ENCODE data around the gene IL11RA. TPM values are rescaled to one million over a fixed set of nuclear protein-coding genes. Genes with fewer than 3 reads are reported as not detected.

Gene IL11RA
- total and polyA plus RNA-seq, 2 of the 8 experiments (the other 6 are each of a cell fraction or from before 2014, with no cell fraction given), result 5.5 to 9.1 TPM

DNA sequence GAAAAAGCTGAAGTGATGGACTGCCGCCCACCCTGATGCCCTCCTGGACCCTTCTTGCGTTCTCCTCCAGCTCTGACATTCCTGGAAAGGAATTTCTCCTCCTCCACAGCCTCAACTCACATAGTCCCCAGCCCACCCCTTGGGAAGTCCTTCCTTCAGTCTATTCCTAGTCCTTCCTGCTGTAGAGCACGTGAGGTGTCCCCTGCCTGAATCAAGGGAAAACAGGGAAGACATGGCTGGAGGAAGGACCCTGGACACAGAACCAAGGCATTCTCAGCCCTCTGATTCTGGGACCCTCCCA is 26.8 kb upstream of the IL11RA start:
- no peak for TF ChIP-seq SP4 (IDR thresholded peaks at IDR 0.05; ENCODE audit: low read length)
- TF ChIP-seq NANOG (IDR thresholded peaks at IDR 0.05; ENCODE audit: insufficient read depth, low read depth, low read length, poor library complexity, severe bottlenecking), result no peak
- 0 out of 4 replicates have a peak, but pooled peaks of 1 of the 2 experiments have one; percentile 45 for TF ChIP-seq HDAC2 (IDR thresholded peaks at IDR 0.05; ENCODE audit: borderline replicate concordance in 1 of 2, low read depth in 2 of 2, low read length in 2 of 2)
- TF ChIP-seq KDM1A (IDR thresholded peaks at IDR 0.05; ENCODE audit: borderline replicate concordance, low read length), result peak; percentile 94
- no peak for TF ChIP-seq E2F6 (IDR thresholded peaks at IDR 0.05)
- no peak for TF ChIP-seq GABPA (IDR thresholded peaks at IDR 0.05; ENCODE audit: borderline replicate concordance, insufficient read depth, low read length)
- TF ChIP-seq TAF1 (IDR thresholded peaks at IDR 0.05; ENCODE audit: low read depth, low read length), result no peak
- Histone ChIP-seq H3K23ac (ENCODE audit: insufficient read length) (no peak overlapping the region), H3K36me3 (ENCODE audit: control insufficient read depth in 2 of 4, insufficient read depth in 4 of 4, low read length in 3 of 4) (no peaks in the 10 kb centered on the region; a peak in 1 of 8 replicates), H3K9ac (replicated peaks in 1 of 4; ENCODE audit: extremely low read depth in 1 of 4, low read depth in 3 of 4, low read length in 3 of 4) (no peak overlapping the region), H3K9me3 (ENCODE audit: insufficient read depth in 2 of 2, low read depth in 1 of 2, low read length in 1 of 2) (no peaks in the 10 kb centered on the region), H2AFZ (ENCODE audit: low read length) (no peak overlapping the region), H2BK120ac (replicated peaks; ENCODE audit: low read depth, low read length) (no peak overlapping the region), H4K91ac (replicated peaks; ENCODE audit: insufficient read length, low read length) (no peak overlapping the region), H4K8ac (ENCODE audit: extremely low read depth, insufficient read depth, low read length) (no peak overlapping the region), H2BK15ac (ENCODE audit: low read length) (no peak overlapping the region), H3K4me2 (ENCODE audit: insufficient read depth in 1 of 2, low read depth in 2 of 2, low read length in 2 of 2) (peak overlapping the region in 1 of 2 experiments; percentile 46; a peak in 1 of 4 replicates), H3K79me2 (ENCODE audit: control insufficient read depth in 1 of 2, insufficient read depth in 2 of 2, low read length in 2 of 2) (no peaks in the 10 kb centered on the region), H3K23me2 (ENCODE audit: low read depth, low read length) (peaks cover 11% of the 10 kb centered on the region), H2AK5ac (ENCODE audit: low read depth, low read length) (no peak overlapping the region), H3K79me1 (ENCODE audit: low read depth, low read length) (no peaks in the 10 kb centered on the region; the same call in 1 of the 2 replicates), H2BK5ac (ENCODE audit: low read depth, low read length) (no peak overlapping the region), H3K4me1 (replicated peaks in 1 of 4; ENCODE audit: control insufficient read depth in 3 of 4, insufficient read depth in 4 of 4, low read length in 3 of 4) (peaks cover 0 to 16% (median 6%) of the 10 kb centered on the region in 4 experiments; a peak in 6 of 7 replicates), H3K56ac (replicated peaks; ENCODE audit: insufficient read length, low read depth, low read length) (no peak overlapping the region), H4K5ac (ENCODE audit: insufficient read length, low read depth, low read length) (no peak overlapping the region), H3K27me3 (replicated peaks in 1 of 4; ENCODE audit: control insufficient read depth in 3 of 4, extremely low read depth in 1 of 4, insufficient read depth in 3 of 4, low read length in 3 of 4) (peaks cover 56 to 85% (median 83%) of the 10 kb centered on the region in 4 experiments), H4K20me1 (replicated peaks in 1 of 2; ENCODE audit: control insufficient read depth in 1 of 2, insufficient read depth in 2 of 2, low read length in 2 of 2) (peaks cover 0 to 5% of the 10 kb centered on the region in 2 experiments), H3K27ac (ENCODE audit: low read depth, low read length) (no peak overlapping the region), H3K4ac (replicated peaks; ENCODE audit: insufficient read length, low read depth, low read length) (no peak overlapping the region), H3K4me3 (ENCODE audit: extremely low read depth in 1 of 4, insufficient read depth in 2 of 4, low read depth in 3 of 4, low read length in 4 of 4) (no peak overlapping the region), H3K14ac (ENCODE audit: insufficient read length) (no peak overlapping the region), H2BK12ac (ENCODE audit: low read depth, low read length) (no peak overlapping the region), H3K18ac (ENCODE audit: extremely low read depth, low read length) (no peak overlapping the region), H2BK20ac (ENCODE audit: low read length) (no peak overlapping the region)
- FAIRE-seq (no peak), DNase-seq (ENCODE audit: low read depth in 1 of 2, low spot score in 2 of 2) (no peak)
- POLR2A ChIA-PET (ENCODE audit: partially characterized antibody), result interaction anchor here (1.4 to 2.6 kb wide), 2 partner anchors 9 to 12 kb away, joined by 5 to 12 read pairs; partner anchors contain the start of gene SIGMAR1
- WGBS, 2 experiments (ENCODE audit: extremely low coverage in 1 of 2, insufficient coverage in 1 of 2, insufficient read length in 1 of 2, insufficient replicate concordance in 2 of 2, low coverage in 1 of 2, low lambda C conversion rate in 2 of 2, missing lambda C conversion rate in 1 of 2), result 57% methylated on average over 3 of the region's 3 CpGs; no CpG with 5 or more reads in 1 of the 2 experiments
- CTCF ChIA-PET (ENCODE audit: partially characterized antibody), result interaction anchor here (0.8 to 2.7 kb wide), 12 partner anchors 7 to 77 kb away, joined by 3 to 31 read pairs (median 5); partner anchors contain the start of genes GALT and RPP25L

All from H1 (cell line).